A549 (cell line): ENCODE data around the gene TVP23A. TPM values are rescaled to one million over a fixed set of nuclear protein-coding genes. Genes with fewer than 3 reads are reported as not detected.

Experiments used
- ATAC-seq, 2 experiments: fragments of 200-7000 bp in 1 of 2; fragments of >200 bp in 1 of 2; cut with Nextera tagmentation in 1 of 2; cut with Tn5 transposase in 1 of 2; 3 replicates each; pipeline versions ENCODE4 v1.8.0 to v1.9.1; 2018 to 2020; ENCODE audit warnings: mild to moderate bottlenecking in 1 of 2, moderate library complexity in 1 of 2
- CTCF ChIA-PET: fragments of 300-600 bp; sonication (Branson Sonifier 250); formaldehyde crosslinking; extraction: SDS; loops from one replicate; lab custom pipeline; 2021; ENCODE audit warnings: antibody characterized with exemption, inconsistent platforms; lab: Yijun Ruan, JAX
- POLR2A ChIA-PET: fragments of 350-600 bp; formaldehyde crosslinking; extraction: SDS; loops from one replicate; lab custom pipeline; 2021; ENCODE audit warnings: antibody characterized with exemption, inconsistent platforms; lab: Yijun Ruan, JAX
- DNase-seq, 2 experiments: peaks; one replicate each; pipeline versions ENCODE4 v3.0.0 to v3.0.0-alpha.2; 2011 to 2016; ENCODE audit warnings: low read depth in 1 of 2, low spot score in 1 of 2
- FAIRE-seq: peaks from 2 replicates; lab custom pipeline; 2011; peaks lifted over from hg19 to GRCh38; lab: Jason Lieb, UNC
- H3K27ac ChIP-seq, 2 experiments: fragments of >200 bp; sonication (Bioruptor Twin); formaldehyde crosslinking; 3 replicates each; pipeline ENCODE4 v1.5.1; 2016 to 2017
- H3K4me1 ChIP-seq: fragments of >200 bp; sonication (Bioruptor Twin); formaldehyde crosslinking; 3 replicates; pipeline ENCODE4 v1.6.1; 2016
- H3K4me2 ChIP-seq: fragments of >200 bp; sonication (Bioruptor Twin); formaldehyde crosslinking; 3 replicates; pipeline ENCODE4 v1.6.1; 2016
- H3K4me3 ChIP-seq: fragments of >200 bp; sonication (Bioruptor Twin); formaldehyde crosslinking; 3 replicates; pipeline ENCODE4 v1.5.1; 2016
- H3K9me3 ChIP-seq: fragments of >200 bp; sonication (Bioruptor Twin); formaldehyde crosslinking; 3 replicates; pipeline ENCODE4 v1.6.1; 2016
- BCL3 ChIP-seq: fragments of >200 bp; sonication (Bioruptor Twin); formaldehyde crosslinking; IDR thresholded peaks from 3 replicates; pipeline ENCODE4 v1.6.1; 2016
- CBX8 ChIP-seq: fragments of 200-600 bp; sonication (generic); IDR thresholded peaks from 2 replicates; pipeline ENCODE4 v1.6.1; 2016
- CHD2 ChIP-seq: fragments of 150-350 bp; IDR thresholded peaks from 2 replicates; pipeline ENCODE4 v1.6.1; 2014; ENCODE audit warnings: low read length; ENCODE audit not compliant: partially characterized antibody
- EHF ChIP-seq: fragments of 250-450 bp; sonication (Bioruptor Pico); IDR thresholded peaks from 2 replicates; pipeline ENCODE4 v1.5.0; 2020; ENCODE audit warnings: mild to moderate bottlenecking
- EHMT2 ChIP-seq: fragments of 200-600 bp; sonication (generic); IDR thresholded peaks from 2 replicates; pipeline ENCODE4 v1.6.1; 2016; ENCODE audit warnings: antibody characterized with exemption, low read depth, mild to moderate bottlenecking, moderate library complexity
- ESRRA ChIP-seq: fragments of 150-350 bp; IDR thresholded peaks from 2 replicates; pipeline ENCODE4 v1.6.1; 2014; ENCODE audit warnings: mild to moderate bottlenecking, low read length, borderline replicate concordance
- GATA3 ChIP-seq: IDR thresholded peaks from 2 replicates; pipeline ENCODE4 v1.6.1; 2012; ENCODE audit warnings: borderline replicate concordance
- HDAC2 ChIP-seq: fragments of 200-600 bp; sonication (generic); IDR thresholded peaks from 2 replicates; pipeline ENCODE4 v1.6.1; 2016
- HMGXB4 ChIP-seq: fragments of 250-450 bp; sonication (Bioruptor Pico); IDR thresholded peaks from 2 replicates; pipeline ENCODE4 v1.5.0; 2021; ENCODE audit warnings: mild to moderate bottlenecking, moderate library complexity, borderline replicate concordance
- HOXA7 ChIP-seq: fragments of 250-450 bp; sonication (Bioruptor Pico); IDR thresholded peaks from 2 replicates; pipeline ENCODE4 v1.5.0; 2020; ENCODE audit warnings: mild to moderate bottlenecking, moderate library complexity
- HOXB5 ChIP-seq: fragments of 250-450 bp; sonication (Bioruptor Pico); IDR thresholded peaks from 2 replicates; pipeline ENCODE4 v1.5.0; 2020; ENCODE audit warnings: mild to moderate bottlenecking, moderate library complexity
- JUN ChIP-seq, 2 experiments: fragments of >200 bp; sonication (Bioruptor Twin); formaldehyde crosslinking; IDR thresholded peaks; 2 replicates in 1 of 2; 3 replicates in 1 of 2; pipeline ENCODE4 v1.6.1; 2016 to 2017
- KDM1A ChIP-seq: fragments of 200-600 bp; sonication (generic); IDR thresholded peaks from 2 replicates; pipeline ENCODE4 v1.6.1; 2016; ENCODE audit warnings: low read depth, mild to moderate bottlenecking
- KDM5A ChIP-seq: fragments of 200-600 bp; sonication (generic); IDR thresholded peaks from 2 replicates; pipeline ENCODE4 v1.6.1; 2016; ENCODE audit warnings: antibody characterized with exemption, mild to moderate bottlenecking
- MAFK ChIP-seq: fragments of 450-650 bp; IDR thresholded peaks from 2 replicates; pipeline ENCODE4 v1.6.1; 2014; ENCODE audit not compliant: partially characterized antibody
- MAX ChIP-seq: IDR thresholded peaks from 2 replicates; pipeline ENCODE4 v1.6.1; 2012
- NR3C1 ChIP-seq: fragments of >200 bp; sonication (Bioruptor Twin); formaldehyde crosslinking; IDR thresholded peaks from 3 replicates; pipeline ENCODE4 v1.6.1; 2017
- PHF8 ChIP-seq: fragments of 200-600 bp; sonication (generic); IDR thresholded peaks from 2 replicates; pipeline ENCODE4 v1.6.1; 2016; ENCODE audit warnings: low read depth, mild to moderate bottlenecking, antibody characterized with exemption, moderate library complexity, borderline replicate concordance
- RAD21 ChIP-seq, 2 experiments: fragments of >200 bp in 1 of 2; sonication (Bioruptor Twin) in 1 of 2; formaldehyde crosslinking in 1 of 2; IDR thresholded peaks in 1 of 2; conservative IDR thresholded peaks in 1 of 2; 2 replicates in 1 of 2; 3 replicates in 1 of 2; pipeline ENCODE4 v1.6.1; 2012 to 2018; ENCODE audit warnings: inconsistent platforms in 1 of 2
- RCOR1 ChIP-seq: fragments of 150-350 bp; IDR thresholded peaks from 2 replicates; pipeline ENCODE4 v1.6.1; 2014; ENCODE audit warnings: antibody characterized with exemption, low read length, low read depth
- RNF2 ChIP-seq: fragments of 200-600 bp; sonication (generic); IDR thresholded peaks from 2 replicates; pipeline ENCODE4 v1.6.1; 2016; ENCODE audit warnings: low read depth, mild to moderate bottlenecking, antibody characterized with exemption, moderate library complexity, borderline replicate concordance
- ZC3H11A ChIP-seq: fragments of 450-650 bp; IDR thresholded peaks from 2 replicates; pipeline ENCODE4 v1.6.1; 2014; ENCODE audit warnings: antibody characterized with exemption, mild to moderate bottlenecking
- ZFP36 ChIP-seq: fragments of 450-650 bp; IDR thresholded peaks from 2 replicates; pipeline ENCODE4 v1.6.1; 2014; ENCODE audit warnings: borderline replicate concordance; ENCODE audit not compliant: partially characterized antibody
- ZSCAN20 ChIP-seq: fragments of 250-450 bp; sonication (Bioruptor Pico); IDR thresholded peaks from 2 replicates; pipeline ENCODE4 v1.8.0; 2022; ENCODE audit warnings: mild to moderate bottlenecking, moderate library complexity
- WGBS: methylation state at CpG from one replicate; pipeline ENCODE4 v1.1.6; 2017; ENCODE audit errors: missing lambda C conversion rate; 5-methylcytosine and 5-hydroxymethylcytosine counted together
- polyA minus RNA-seq: library from RNA; depleted of rRNA, polyadenylated mRNA; stranded (reverse); fragments of >200 nt; gene quantifications from 2 replicates; pipeline ENCODE4 v1.2.3, GENCODE V29; 2011; rRNA and poly(A)+ RNA removed
- polyA plus RNA-seq, 4 experiments: library from polyadenylated mRNA; depleted of rRNA in 3 of 4; stranded (reverse); fragments of >200 nt; fragmentation: RNase III in 1 of 4; extraction: RNeasy Plus Mini Kit Qiagen cat#74134 plus additional on column Dnase treatment in 1 of 4; gene quantifications; 2 replicates in 3 of 4; 3 replicates in 1 of 4; pipeline ENCODE4 v1.2.3, GENCODE V29; 2011 to 2017
- TF ChIP-seq, protein P1 (sequence below): fragments of 150-350 bp; IDR thresholded peaks from 2 replicates; pipeline ENCODE4 v1.6.1; 2014; ENCODE audit warnings: low read depth, mild to moderate bottlenecking, low read length
- TF ChIP-seq, protein P2 (sequence below): fragments of 200-600 bp; sonication (generic); IDR thresholded peaks from 2 replicates; pipeline ENCODE4 v1.6.1; 2016; ENCODE audit warnings: antibody characterized with exemption, mild to moderate bottlenecking, moderate library complexity

The TVP23A gene
- polyA plus RNA-seq (2011; rRNA removed) (not detected in 2 replicates), polyA plus RNA-seq (2017; fragmentation: RNase III; extraction: RNeasy Plus Mini Kit Qiagen cat#74134 plus additional on column Dnase treatment) (0.03 to 0.04 TPM (median 0.04 TPM) in 3 replicates), polyA minus RNA-seq (not detected in 2 replicates)
- not detected in 2 replicates for polyA plus RNA-seq (2012; cell fraction: cytosol; rRNA removed)
- 0.01 TPM in 1 of 2 replicates, not detected in the other for polyA plus RNA-seq (2012; cell fraction: nucleus; rRNA removed)

- no peaks in the 10 kb centered on the region for H3K9me3 ChIP-seq
- no peak for ATAC-seq
- no peak within 1 kb of the TSS for H3K27ac ChIP-seq
- ChIA-PET POLR2A (no interaction called here), CTCF (interaction anchor here (0.5 kb wide), 1 partner anchor 21 kb away, joined by 4 read pairs; no protein-coding TSS in a partner anchor)
- TF ChIP-seq RCOR1 (no peak), GATA3 (no peak), EHMT2 (no peak), HDAC2 (no peak), CBX8 (no peak), PHF8 (no peak), MAX (no peak), BCL3 (no peak), MAFK (no peak), RNF2 (no peak), NR3C1 (no peak), ZFP36 (no peak), JUN (IDR thresholded peaks at IDR 0.05) (no peak), KDM5A (no peak), HMGXB4 (CRISPR knock-in tag) (no peak), CHD2 (no peak)
- TF ChIP-seq, protein P1, sequence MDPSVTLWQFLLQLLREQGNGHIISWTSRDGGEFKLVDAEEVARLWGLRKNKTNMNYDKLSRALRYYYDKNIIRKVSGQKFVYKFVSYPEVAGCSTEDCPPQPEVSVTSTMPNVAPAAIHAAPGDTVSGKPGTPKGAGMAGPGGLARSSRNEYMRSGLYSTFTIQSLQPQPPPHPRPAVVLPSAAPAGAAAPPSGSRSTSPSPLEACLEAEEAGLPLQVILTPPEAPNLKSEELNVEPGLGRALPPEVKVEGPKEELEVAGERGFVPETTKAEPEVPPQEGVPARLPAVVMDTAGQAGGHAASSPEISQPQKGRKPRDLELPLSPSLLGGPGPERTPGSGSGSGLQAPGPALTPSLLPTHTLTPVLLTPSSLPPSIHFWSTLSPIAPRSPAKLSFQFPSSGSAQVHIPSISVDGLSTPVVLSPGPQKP: no peak
- DNase-seq: no peak
- H3K4me3 ChIP-seq: no peak within 1 kb of the TSS
- FAIRE-seq: no peak
- WGBS: 87% methylated on average over 37 of the region's 64 CpGs
- H3K4me1 ChIP-seq: no peaks in the 10 kb centered on the region
- no peak within 1 kb of the TSS for H3K4me2 ChIP-seq
Observed at GRCh38 chr16:10817963-10818941, at the start of gene TVP23A. TSS of gene TVP23A (minus strand) at chr16:10818794. CDS start at chr16:10818493, 301 bp downstream.

- ChIA-PET CTCF (interaction anchor here (0.6 kb wide), 1 partner anchor 353 kb away, joined by 3 read pairs; no protein-coding TSS in a partner anchor), POLR2A (no interaction called here)
- Histone ChIP-seq H3K4me3 (no peak overlapping the region), H3K27ac (no peak overlapping the region), H3K4me1 (no peaks in the 10 kb centered on the region), H3K4me2 (no peak overlapping the region), H3K9me3 (no peaks in the 10 kb centered on the region)
- TF ChIP-seq ZSCAN20 (no peak), HOXA7 (CRISPR knock-in tag) (no peak), ESRRA (no peak), KDM1A (no peak), ZC3H11A (no peak), CHD2 (no peak), JUN (IDR thresholded peaks at IDR 0.05) (no peak), HOXB5 (CRISPR knock-in tag) (no peak), EHF (CRISPR knock-in tag) (no peak), RCOR1 (no peak), GATA3 (no peak), RAD21 (conservative IDR thresholded peaks at IDR 0.05 in 1 of 2, IDR thresholded peaks at IDR 0.05 in 1 of 2) (no peak), CBX8 (no peak)
- TF ChIP-seq, protein P2, sequence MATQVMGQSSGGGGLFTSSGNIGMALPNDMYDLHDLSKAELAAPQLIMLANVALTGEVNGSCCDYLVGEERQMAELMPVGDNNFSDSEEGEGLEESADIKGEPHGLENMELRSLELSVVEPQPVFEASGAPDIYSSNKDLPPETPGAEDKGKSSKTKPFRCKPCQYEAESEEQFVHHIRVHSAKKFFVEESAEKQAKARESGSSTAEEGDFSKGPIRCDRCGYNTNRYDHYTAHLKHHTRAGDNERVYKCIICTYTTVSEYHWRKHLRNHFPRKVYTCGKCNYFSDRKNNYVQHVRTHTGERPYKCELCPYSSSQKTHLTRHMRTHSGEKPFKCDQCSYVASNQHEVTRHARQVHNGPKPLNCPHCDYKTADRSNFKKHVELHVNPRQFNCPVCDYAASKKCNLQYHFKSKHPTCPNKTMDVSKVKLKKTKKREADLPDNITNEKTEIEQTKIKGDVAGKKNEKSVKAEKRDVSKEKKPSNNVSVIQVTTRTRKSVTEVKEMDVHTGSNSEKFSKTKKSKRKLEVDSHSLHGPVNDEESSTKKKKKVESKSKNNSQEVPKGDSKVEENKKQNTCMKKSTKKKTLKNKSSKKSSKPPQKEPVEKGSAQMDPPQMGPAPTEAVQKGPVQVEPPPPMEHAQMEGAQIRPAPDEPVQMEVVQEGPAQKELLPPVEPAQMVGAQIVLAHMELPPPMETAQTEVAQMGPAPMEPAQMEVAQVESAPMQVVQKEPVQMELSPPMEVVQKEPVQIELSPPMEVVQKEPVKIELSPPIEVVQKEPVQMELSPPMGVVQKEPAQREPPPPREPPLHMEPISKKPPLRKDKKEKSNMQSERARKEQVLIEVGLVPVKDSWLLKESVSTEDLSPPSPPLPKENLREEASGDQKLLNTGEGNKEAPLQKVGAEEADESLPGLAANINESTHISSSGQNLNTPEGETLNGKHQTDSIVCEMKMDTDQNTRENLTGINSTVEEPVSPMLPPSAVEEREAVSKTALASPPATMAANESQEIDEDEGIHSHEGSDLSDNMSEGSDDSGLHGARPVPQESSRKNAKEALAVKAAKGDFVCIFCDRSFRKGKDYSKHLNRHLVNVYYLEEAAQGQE: no peak
- ATAC-seq: no peak
- WGBS: 59% methylated on average over 6 of the region's 6 CpGs
- no peak for DNase-seq
- FAIRE-seq: no peak
Observed at GRCh38 chr16:10868104-10868595, 49.6 kb upstream of the TVP23A start.
